IMR-90 (cell line): ENCODE data around the gene PPM1H. TPM values are rescaled to one million over a fixed set of nuclear protein-coding genes. Genes with fewer than 3 reads are reported as not detected.

ENCODE experiments used
- ATAC-seq: fragments of 200-7000 bp; cut with Tn5 transposase; 2 replicates; pipeline ENCODE4 v1.9.1; 2020; ENCODE audit warnings: low read depth, mild to moderate bottlenecking, moderate library complexity
- BruUV-seq: library from RNA; stranded (reverse); fragments of 400-500 nt; replicated peaks from 2 replicates; lab custom pipeline; 2021; lab: Mats Ljungman, UMichigan
- CTCF ChIA-PET: fragments of 300-600 bp; formaldehyde crosslinking; extraction: SDS; loops from one replicate; lab custom pipeline; 2021; ENCODE audit warnings: antibody characterized with exemption; lab: Yijun Ruan, JAX
- POLR2A ChIA-PET: fragments of 300-600 bp; sonication (Branson Sonifier 250); formaldehyde crosslinking; loops from one replicate; lab custom pipeline; 2022; ENCODE audit warnings: antibody characterized with exemption; ENCODE audit not compliant: unreplicated experiment; lab: Charles Lee
- DNase-seq: peaks from one replicate; pipeline ENCODE4 v3.0.0; 2013
- H2AFZ ChIP-seq: replicated peaks from 2 replicates; pipeline ENCODE3; 2013; ENCODE audit warnings: low read length, mild to moderate bottlenecking; ENCODE audit not compliant: poor library complexity
- H2AK5ac ChIP-seq: 2 replicates; pipeline ENCODE4 v1.6.1; 2013; ENCODE audit warnings: low read depth, low read length, inconsistent platforms
- H2AK9ac ChIP-seq: replicated peaks from 2 replicates; pipeline ENCODE3; 2013; ENCODE audit warnings: mild to moderate bottlenecking, low read depth, low read length, moderate library complexity; ENCODE audit not compliant: poor library complexity
- H2BK120ac ChIP-seq: 2 replicates; pipeline ENCODE4 v1.6.1; 2013; ENCODE audit warnings: low read depth, low read length, inconsistent platforms
- H2BK15ac ChIP-seq: 3 replicates; pipeline ENCODE4 v1.6.1; 2013; ENCODE audit warnings: low read depth, low read length, inconsistent platforms
- H2BK20ac ChIP-seq: 2 replicates; pipeline ENCODE4 v1.6.1; 2013; ENCODE audit warnings: low read depth, mild to moderate bottlenecking, inconsistent platforms, low read length, moderate library complexity
- H2BK5ac ChIP-seq: 2 replicates; pipeline ENCODE4 v1.6.1; 2013; ENCODE audit warnings: mild to moderate bottlenecking, low read depth, low read length, inconsistent platforms; ENCODE audit not compliant: poor library complexity, severe bottlenecking
- H3K14ac ChIP-seq: replicated peaks from 2 replicates; pipeline ENCODE4 v1.6.1; 2013; ENCODE audit warnings: low read depth, low read length, inconsistent platforms
- H3K18ac ChIP-seq: 2 replicates; pipeline ENCODE4 v1.6.1; 2013; ENCODE audit warnings: low read depth, low read length, control low read depth
- H3K23ac ChIP-seq: 2 replicates; pipeline ENCODE4 v1.6.1; 2013; ENCODE audit warnings: low read depth, low read length, inconsistent platforms
- H3K27ac ChIP-seq: 2 replicates; pipeline ENCODE4 v1.5.1; 2013; ENCODE audit warnings: mild to moderate bottlenecking, control low read depth, low read length; ENCODE audit not compliant: insufficient read depth
- H3K27me3 ChIP-seq: 2 replicates; pipeline ENCODE4 v1.6.1; 2013; ENCODE audit warnings: low read length; ENCODE audit not compliant: control insufficient read depth, insufficient read depth
- H3K36me3 ChIP-seq: 2 replicates; pipeline ENCODE4 v1.6.1; 2013; ENCODE audit warnings: low read length, mixed read lengths; ENCODE audit not compliant: control insufficient read depth, insufficient read depth
- H3K4ac ChIP-seq: 2 replicates; pipeline ENCODE4 v1.6.1; 2013; ENCODE audit warnings: low read depth, low read length, inconsistent platforms
- H3K4me1 ChIP-seq: 2 replicates; pipeline ENCODE4 v1.6.1; 2013; ENCODE audit warnings: low read length, mixed read lengths; ENCODE audit not compliant: control insufficient read depth, insufficient read depth
- H3K4me2 ChIP-seq: 2 replicates; pipeline ENCODE4 v1.6.1; 2013; ENCODE audit warnings: low read depth, mild to moderate bottlenecking, control low read depth, low read length, moderate library complexity
- H3K4me3 ChIP-seq: 2 replicates; pipeline ENCODE4 v1.5.1; 2013; ENCODE audit warnings: low read depth, mild to moderate bottlenecking, control low read depth, low read length, moderate library complexity; ENCODE audit not compliant: insufficient read depth
- H3K56ac ChIP-seq: 2 replicates; pipeline ENCODE4 v1.6.1; 2013; ENCODE audit warnings: low read length, inconsistent platforms; ENCODE audit not compliant: insufficient read depth; ENCODE audit errors: extremely low read depth
- H3K79me1 ChIP-seq, 2 experiments: 2 replicates each; pipeline ENCODE4 v1.6.1; 2013; ENCODE audit warnings: low read length in 2 of 2, inconsistent platforms in 1 of 2, low read depth in 1 of 2
- H3K9ac ChIP-seq: 2 replicates; pipeline ENCODE4 v1.6.1; 2013; ENCODE audit warnings: low read depth, low read length, control low read depth
- H3K9me1 ChIP-seq: 2 replicates; pipeline ENCODE4 v1.6.1; 2013; ENCODE audit warnings: low read length, inconsistent platforms; ENCODE audit not compliant: insufficient read depth
- H3K9me3 ChIP-seq: 2 replicates; pipeline ENCODE4 v1.6.1; 2013; ENCODE audit warnings: low read length; ENCODE audit not compliant: control insufficient read depth, insufficient read depth
- H4K20me1 ChIP-seq: 2 replicates; pipeline ENCODE4 v1.6.1; 2013; ENCODE audit warnings: low read length, inconsistent platforms; ENCODE audit not compliant: insufficient read depth
- H4K5ac ChIP-seq: 2 replicates; pipeline ENCODE4 v1.6.1; 2013; ENCODE audit warnings: mild to moderate bottlenecking, low read depth, low read length, control low read depth
- H4K8ac ChIP-seq, 2 experiments: 2 replicates each; pipeline ENCODE4 v1.6.1; 2013; ENCODE audit warnings: low read depth in 2 of 2, low read length in 2 of 2, control low read depth in 1 of 2, inconsistent platforms in 1 of 2
- H4K91ac ChIP-seq: 2 replicates; pipeline ENCODE4 v1.6.1; 2013; ENCODE audit warnings: low read depth, low read length, inconsistent platforms; ENCODE audit not compliant: insufficient read depth
- BHLHE40 ChIP-seq: fragments of 150-350 bp; IDR thresholded peaks from 2 replicates; pipeline ENCODE4 v1.6.1; 2016; ENCODE audit warnings: mild to moderate bottlenecking, low read depth, low read length
- CEBPB ChIP-seq: IDR thresholded peaks from 2 replicates; pipeline ENCODE4 v1.6.1; 2012; ENCODE audit warnings: low read depth, low read length, improper control_type of control experiment
- CHD1 ChIP-seq: IDR thresholded peaks from 2 replicates; pipeline ENCODE4 v1.6.1; 2012; ENCODE audit warnings: low read depth, low read length, improper control_type of control experiment
- FOS ChIP-seq: fragments of 150-350 bp; IDR thresholded peaks from 2 replicates; pipeline ENCODE4 v1.6.1; 2016; ENCODE audit warnings: low read depth, low read length
- MAFK ChIP-seq: IDR thresholded peaks from 2 replicates; pipeline ENCODE4 v1.6.1; 2012; ENCODE audit warnings: low read depth, low read length, improper control_type of control experiment
- MXI1 ChIP-seq: IDR thresholded peaks from 2 replicates; pipeline ENCODE4 v1.6.1; 2012; ENCODE audit warnings: low read depth, mild to moderate bottlenecking, low read length, moderate library complexity, borderline replicate concordance
- RAD21 ChIP-seq: IDR thresholded peaks from 2 replicates; pipeline ENCODE4 v1.6.1; 2012; ENCODE audit warnings: low read length, improper control_type of control experiment
- WGBS, 2 experiments: methylation state at CpG; one replicate each; pipeline versions ENCODE4 v1.1.5 to v1.1.7; 2013; ENCODE audit warnings: missing lambda C conversion rate in 2 of 2; ENCODE audit not compliant: insufficient read length in 1 of 2; ENCODE audit errors: extremely low coverage in 2 of 2; 5-methylcytosine and 5-hydroxymethylcytosine counted together
- dilution Hi-C: fragments of 300-500 bp; cut with HindIII; formaldehyde crosslinking; loops from one replicate; pipeline ENCODE4 v1.14.3; 2018; ENCODE audit warnings: low sequenced_read_pairs; ENCODE audit not compliant: unreplicated experiment
- in situ Hi-C: fragments of 300-500 bp; cut with MboI; formaldehyde crosslinking; loops from 3 replicates; pipeline ENCODE4 v1.14.3; 2019; ENCODE audit warnings: low sequenced_read_pairs, inconsistent platforms, mixed read lengths
- intact Hi-C: fragments of 100-400 bp; cut with micrococcal nuclease; formaldehyde crosslinking; loops from 2 replicates; pipeline ENCODE4 v1.10.0; 2022
- polyA plus RNA-seq, 3 experiments: library from polyadenylated mRNA; depleted of rRNA; stranded (reverse); fragments of >200 nt; gene quantifications; 2 replicates each; pipeline ENCODE4 v1.2.3, GENCODE V29; 2012; ENCODE audit warnings: low replicate concordance in 1 of 3
- total RNA-seq: library from RNA; depleted of rRNA; stranded (reverse); fragments of >200 nt; gene quantifications from 2 replicates; pipeline ENCODE4 v1.2.3, GENCODE V29; 2012

The PPM1H gene
- total and polyA plus RNA-seq, 2 of the 4 experiments (the other 2 are of a cell fraction) = 0.14 to 0.18 TPM

DNA sequence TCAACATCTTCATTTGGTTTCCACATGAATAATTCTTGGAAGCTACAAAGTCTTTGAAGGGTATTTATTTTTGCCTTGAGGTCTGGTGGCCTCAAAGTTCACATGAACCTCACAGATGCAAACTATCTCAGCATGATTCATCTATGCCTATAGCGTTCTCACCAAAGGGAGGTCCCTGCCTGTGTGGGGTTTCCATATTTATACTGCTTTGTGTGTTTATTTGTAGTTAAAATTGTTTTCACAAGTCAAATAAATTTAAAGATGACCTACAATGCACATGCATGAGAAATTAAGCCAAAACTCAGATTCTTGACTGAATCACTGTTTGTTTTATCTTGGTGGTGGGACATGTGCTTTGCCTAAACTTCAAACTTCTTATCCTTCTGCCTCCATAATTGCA is 176.7 kb downstream of the PPM1H start:
- Histone ChIP-seq H3K4me2 (no peak overlapping the region), H3K18ac (no peak overlapping the region), H3K14ac (no peak overlapping the region), H3K79me1 (no peaks in the 10 kb centered on the region), H2AK5ac (no peak overlapping the region), H2AK9ac (no peak overlapping the region), H3K9me3 (no peaks in the 10 kb centered on the region), H4K8ac (no peak overlapping the region), H3K27me3 (peaks cover 31% of the 10 kb centered on the region), H3K9me1 (peaks cover 12% of the 10 kb centered on the region), H2BK15ac (no peak overlapping the region), H3K27ac (no peak overlapping the region), H2AFZ (no peak overlapping the region), H3K9ac (no peak overlapping the region), H2BK20ac (no peak overlapping the region), H3K4me3 (no peak overlapping the region), H2BK5ac (no peak overlapping the region), H3K23ac (no peak overlapping the region), H3K56ac (no peak overlapping the region), H3K4me1 (peaks cover 8% of the 10 kb centered on the region), H2BK120ac (no peak overlapping the region), H3K36me3 (no peaks in the 10 kb centered on the region), H4K5ac (no peak overlapping the region), H3K4ac (no peak overlapping the region), H4K20me1 (peaks cover 3% of the 10 kb centered on the region; the same call in 1 of the 2 replicates), H4K91ac (no peak overlapping the region)
- ChIA-PET CTCF (no interaction called here), POLR2A (no interaction called here)
- TF ChIP-seq MAFK = no peak
- peak; percentile 28; the same call in 1 of the 2 replicates for TF ChIP-seq CEBPB
- peak; percentile 76 for TF ChIP-seq BHLHE40
- no peak for TF ChIP-seq CHD1
- peak; percentile 66 for TF ChIP-seq FOS
- TF ChIP-seq MXI1 = no peak
- no peak for TF ChIP-seq RAD21
- BruUV-seq = no TSS peak
- in situ Hi-C loops (no loop called here), dilution Hi-C loops (no loop called here), intact Hi-C loops (loop anchor here (1.0 to 2.0 kb wide), 2 partner anchors 15 to 154 kb away; no protein-coding TSS in a partner anchor)
- DNase-seq (peak; percentile 96), ATAC-seq (peak; percentile 91)
- no CpG with 5 or more reads among the region's 1 CpG for WGBS, 2 experiments
